A549 (cell line): Measurements from ENCODE around the gene RAP1A. TPM values are rescaled to one million over a fixed set of nuclear protein-coding genes. Genes with fewer than 3 reads are reported as not detected.
"Not testable (repeated sequence)": the region's sequence is repeated elsewhere in the genome, so short reads cannot be mapped to it uniquely, and the experiment has no call there.

Experiments
- ATAC-seq, 2 experiments: fragments of 200-7000 bp in 1 of 2; fragments of >200 bp in 1 of 2; cut with Nextera tagmentation in 1 of 2; cut with Tn5 transposase in 1 of 2; 3 replicates each; pipeline versions ENCODE4 v1.8.0 to v1.9.1; 2018 to 2020; ENCODE audit warnings: mild to moderate bottlenecking in 1 of 2, moderate library complexity in 1 of 2
- CTCF ChIA-PET: fragments of 300-600 bp; sonication (Branson Sonifier 250); formaldehyde crosslinking; extraction: SDS; loops from one replicate; lab custom pipeline; 2021; ENCODE audit warnings: antibody characterized with exemption, inconsistent platforms; lab: Yijun Ruan, JAX
- POLR2A ChIA-PET: fragments of 350-600 bp; formaldehyde crosslinking; extraction: SDS; loops from one replicate; lab custom pipeline; 2021; ENCODE audit warnings: antibody characterized with exemption, inconsistent platforms; lab: Yijun Ruan, JAX
- DNase-seq, 2 experiments: peaks; one replicate each; pipeline versions ENCODE4 v3.0.0 to v3.0.0-alpha.2; 2011 to 2016; ENCODE audit warnings: low read depth in 1 of 2, low spot score in 1 of 2
- FAIRE-seq: peaks from 2 replicates; lab custom pipeline; 2011; peaks lifted over from hg19 to GRCh38; lab: Jason Lieb, UNC
- H3K27ac ChIP-seq, 2 experiments: fragments of >200 bp; sonication (Bioruptor Twin); formaldehyde crosslinking; 3 replicates each; pipeline ENCODE4 v1.5.1; 2016 to 2017
- H3K4me1 ChIP-seq: fragments of >200 bp; sonication (Bioruptor Twin); formaldehyde crosslinking; 3 replicates; pipeline ENCODE4 v1.6.1; 2016
- H3K4me2 ChIP-seq: fragments of >200 bp; sonication (Bioruptor Twin); formaldehyde crosslinking; 3 replicates; pipeline ENCODE4 v1.6.1; 2016
- H3K4me3 ChIP-seq: fragments of >200 bp; sonication (Bioruptor Twin); formaldehyde crosslinking; 3 replicates; pipeline ENCODE4 v1.5.1; 2016
- H3K9me3 ChIP-seq: fragments of >200 bp; sonication (Bioruptor Twin); formaldehyde crosslinking; 3 replicates; pipeline ENCODE4 v1.6.1; 2016
- CEBPB ChIP-seq, 2 experiments: fragments of >200 bp in 1 of 2; sonication (Bioruptor Twin) in 1 of 2; formaldehyde crosslinking in 1 of 2; IDR thresholded peaks; 2 replicates each; pipeline ENCODE4 v1.6.1; 2012 to 2016
- CHD2 ChIP-seq: fragments of 150-350 bp; IDR thresholded peaks from 2 replicates; pipeline ENCODE4 v1.6.1; 2014; ENCODE audit warnings: low read length; ENCODE audit not compliant: partially characterized antibody
- CHD4 ChIP-seq: fragments of 200-600 bp; sonication (generic); IDR thresholded peaks from 2 replicates; pipeline ENCODE4 v1.6.1; 2016; ENCODE audit warnings: antibody characterized with exemption, mild to moderate bottlenecking, borderline replicate concordance
- EHMT2 ChIP-seq: fragments of 200-600 bp; sonication (generic); IDR thresholded peaks from 2 replicates; pipeline ENCODE4 v1.6.1; 2016; ENCODE audit warnings: antibody characterized with exemption, low read depth, mild to moderate bottlenecking, moderate library complexity
- ESRRA ChIP-seq: fragments of 150-350 bp; IDR thresholded peaks from 2 replicates; pipeline ENCODE4 v1.6.1; 2014; ENCODE audit warnings: mild to moderate bottlenecking, low read length, borderline replicate concordance
- HDAC2 ChIP-seq: fragments of 200-600 bp; sonication (generic); IDR thresholded peaks from 2 replicates; pipeline ENCODE4 v1.6.1; 2016
- HEYL ChIP-seq: fragments of 250-450 bp; sonication (Bioruptor Pico); IDR thresholded peaks from 2 replicates; pipeline ENCODE4 v1.8.0; 2021; ENCODE audit warnings: mild to moderate bottlenecking, moderate library complexity
- HMGXB4 ChIP-seq: fragments of 250-450 bp; sonication (Bioruptor Pico); IDR thresholded peaks from 2 replicates; pipeline ENCODE4 v1.5.0; 2021; ENCODE audit warnings: mild to moderate bottlenecking, moderate library complexity, borderline replicate concordance
- JUN ChIP-seq, 2 experiments: fragments of >200 bp; sonication (Bioruptor Twin); formaldehyde crosslinking; IDR thresholded peaks; 2 replicates in 1 of 2; 3 replicates in 1 of 2; pipeline ENCODE4 v1.6.1; 2016 to 2017
- MYC ChIP-seq: IDR thresholded peaks from 2 replicates; pipeline ENCODE4 v1.6.1; 2012; ENCODE audit warnings: mild to moderate bottlenecking, inconsistent platforms, low read length, improper control_type of control experiment, borderline replicate concordance
- POLR2A ChIP-seq: IDR thresholded peaks from 2 replicates; pipeline ENCODE4 v1.6.1; 2012; ENCODE audit warnings: mild to moderate bottlenecking, low read length
- RCOR1 ChIP-seq: fragments of 150-350 bp; IDR thresholded peaks from 2 replicates; pipeline ENCODE4 v1.6.1; 2014; ENCODE audit warnings: antibody characterized with exemption, low read length, low read depth
- TP53 ChIP-seq: fragments of 250-450 bp; sonication (Bioruptor Pico); IDR thresholded peaks from 2 replicates; pipeline ENCODE4 v1.5.0; 2021; ENCODE audit warnings: mild to moderate bottlenecking, moderate library complexity
- ZFP36 ChIP-seq: fragments of 450-650 bp; IDR thresholded peaks from 2 replicates; pipeline ENCODE4 v1.6.1; 2014; ENCODE audit warnings: borderline replicate concordance; ENCODE audit not compliant: partially characterized antibody
- ZSCAN20 ChIP-seq: fragments of 250-450 bp; sonication (Bioruptor Pico); IDR thresholded peaks from 2 replicates; pipeline ENCODE4 v1.8.0; 2022; ENCODE audit warnings: mild to moderate bottlenecking, moderate library complexity
- WGBS: methylation state at CpG from one replicate; pipeline ENCODE4 v1.1.6; 2017; ENCODE audit errors: missing lambda C conversion rate; 5-methylcytosine and 5-hydroxymethylcytosine counted together
- polyA plus RNA-seq, 4 experiments: library from polyadenylated mRNA; depleted of rRNA in 3 of 4; stranded (reverse); fragments of >200 nt; fragmentation: RNase III in 1 of 4; extraction: RNeasy Plus Mini Kit Qiagen cat#74134 plus additional on column Dnase treatment in 1 of 4; gene quantifications; 2 replicates in 3 of 4; 3 replicates in 1 of 4; pipeline ENCODE4 v1.2.3, GENCODE V29; 2011 to 2017
- TF ChIP-seq, protein P1 (sequence below): IDR thresholded peaks from 2 replicates; pipeline ENCODE4 v1.6.1; 2012; ENCODE audit warnings: low read depth, borderline replicate concordance

RAP1A gene
- polyA plus RNA-seq, 2 of the 4 experiments (the other 2 are of a cell fraction) = 37.1 to 39.8 TPM

DNA sequence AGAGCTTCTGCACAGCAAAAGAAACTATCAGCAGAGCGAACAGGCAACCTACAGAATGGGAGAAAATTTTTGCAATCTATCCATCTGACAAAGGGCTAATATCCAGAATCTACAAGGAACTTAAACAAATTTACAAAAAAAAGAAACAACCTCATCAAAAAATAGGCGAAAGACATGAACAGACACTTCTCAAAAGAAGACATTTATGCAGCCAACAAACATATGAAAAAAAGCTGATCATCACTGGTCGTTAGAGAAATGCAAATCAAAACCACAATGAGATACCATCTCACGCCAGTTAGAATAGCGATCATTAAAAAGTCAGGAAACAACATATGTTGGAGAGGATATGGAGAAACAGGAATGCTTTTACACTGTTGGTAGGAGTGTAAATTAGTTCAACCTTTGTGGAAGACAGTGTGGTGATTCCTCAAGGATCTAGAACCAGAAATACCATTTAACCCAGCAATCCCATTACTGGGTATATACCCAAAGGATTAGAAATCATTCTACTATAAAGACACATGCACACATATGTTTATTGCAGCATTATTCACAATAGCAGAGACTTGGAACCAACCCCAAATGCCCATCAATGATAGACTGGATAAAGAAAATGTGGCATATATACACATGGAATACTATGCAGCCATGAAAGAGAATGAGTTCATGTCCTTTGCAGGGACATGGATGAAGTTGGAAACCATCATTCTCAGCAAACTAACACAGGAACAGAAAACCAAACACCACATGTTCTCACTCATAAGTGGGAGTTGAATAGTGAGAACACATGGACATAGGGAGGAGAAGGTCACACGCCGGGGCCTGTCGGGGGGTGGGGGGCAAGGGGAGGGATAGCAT is 65.9 kb downstream of the RAP1A start:
- H3K4me3 ChIP-seq, H3K9me3 ChIP-seq, DNase-seq, POLR2A ChIA-PET, H3K4me2 ChIP-seq, FAIRE-seq, H3K27ac ChIP-seq, H3K4me1 ChIP-seq, ATAC-seq, CTCF ChIA-PET: not testable (repeated sequence)
- WGBS = 74% methylated on average over 7 of the region's 8 CpGs

GRCh38 chr1:111690306-111690617 is 70.7 kb downstream of the RAP1A start:
- Histone ChIP-seq H3K4me2 (0 out of 3 replicates have a peak overlapping the region, but pooled peaks have one; percentile 21), H3K4me3 (no peak overlapping the region), H3K27ac (no peak overlapping the region), H3K9me3 (no peaks in the 10 kb centered on the region), H3K4me1 (peaks cover 4% of the 10 kb centered on the region; the same call in 1 of the 3 replicates)
- ATAC-seq (no peak), DNase-seq (no peak), FAIRE-seq (no peak)
- CTCF ChIA-PET = interaction anchor here (1.0 kb wide), 1 partner anchor 65 kb away, joined by 3 read pairs; no protein-coding TSS in a partner anchor
- POLR2A ChIA-PET = no interaction called here
- TF ChIP-seq HDAC2 (no peak), ESRRA (no peak), CHD2 (no peak), CHD4 (no peak), CEBPB (IDR thresholded peaks at IDR 0.05) (no peak)

- ATAC-seq (no peak), FAIRE-seq (no peak)
- WGBS = 86% methylated on average over 1 of the region's 1 CpG
These were observed 72.3 kb downstream of the RAP1A start for GRCh38 chr1:111691886-111692285.

GRCh38 chr1:111695801-111696200 is 76.2 kb downstream of the RAP1A start:
- ChIA-PET POLR2A (no interaction called here), CTCF (no interaction called here)
- no peak for TF ChIP-seq JUN (IDR thresholded peaks at IDR 0.05)
- Histone ChIP-seq H3K4me2 (no peak overlapping the region), H3K27ac (no peak overlapping the region), H3K9me3 (no peaks in the 10 kb centered on the region), H3K4me3 (no peak overlapping the region), H3K4me1 (no peaks in the 10 kb centered on the region)
- DNase-seq (no peak), FAIRE-seq (no peak), ATAC-seq (no peak)
- 43% methylated on average over 1 of the region's 1 CpG for WGBS

More at GRCh38 chr1:111691886-111692285, 72.3 kb downstream of the RAP1A start:
- H3K9me3 ChIP-seq = no peaks in the 10 kb centered on the region
- peaks cover 4% of the 10 kb centered on the region; the same call in 1 of the 3 replicates for H3K4me1 ChIP-seq
- no peak overlapping the region for H3K4me2 ChIP-seq
- CTCF ChIA-PET = interaction anchor here (1.2 kb wide), 1 partner anchor 78 kb away, joined by 3 read pairs; no protein-coding TSS in a partner anchor
- POLR2A ChIA-PET = no interaction called here
- no peak overlapping the region for H3K4me3 ChIP-seq
- no peak for DNase-seq
- no peak for TF ChIP-seq ZSCAN20 (CRISPR knock-in tag)
- no peak for TF ChIP-seq HEYL (CRISPR knock-in tag)
- TF ChIP-seq, protein P1, sequence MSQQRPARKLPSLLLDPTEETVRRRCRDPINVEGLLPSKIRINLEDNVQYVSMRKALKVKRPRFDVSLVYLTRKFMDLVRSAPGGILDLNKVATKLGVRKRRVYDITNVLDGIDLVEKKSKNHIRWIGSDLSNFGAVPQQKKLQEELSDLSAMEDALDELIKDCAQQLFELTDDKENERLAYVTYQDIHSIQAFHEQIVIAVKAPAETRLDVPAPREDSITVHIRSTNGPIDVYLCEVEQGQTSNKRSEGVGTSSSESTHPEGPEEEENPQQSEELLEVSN = no peak
- no peak for TF ChIP-seq ZFP36
- TF ChIP-seq CEBPB (IDR thresholded peaks at IDR 0.05) = no peak
- TF ChIP-seq MYC = no peak
- H3K27ac ChIP-seq = no peak overlapping the region

GRCh38 chr1:111696330-111696729 is 76.7 kb downstream of the RAP1A start:
- ChIA-PET CTCF (no interaction called here), POLR2A (no interaction called here)
- Histone ChIP-seq H3K4me3 (no peak overlapping the region), H3K4me2 (no peak overlapping the region), H3K9me3 (no peaks in the 10 kb centered on the region), H3K27ac (no peak overlapping the region), H3K4me1 (no peaks in the 10 kb centered on the region)
- DNase-seq (no peak), ATAC-seq (no peak), FAIRE-seq (no peak)
- TF ChIP-seq HMGXB4 (CRISPR knock-in tag) = no peak
- TF ChIP-seq CEBPB (IDR thresholded peaks at IDR 0.05) = no peak
- TF ChIP-seq, protein P1 = no peak
- no peak for TF ChIP-seq EHMT2
- no peak for TF ChIP-seq POLR2A
- no peak for TF ChIP-seq TP53 (CRISPR knock-in tag)
- TF ChIP-seq RCOR1 = no peak
